Measurements from ENCODE around the gene RASA1.

- TF ChIP-seq, protein P1, sequence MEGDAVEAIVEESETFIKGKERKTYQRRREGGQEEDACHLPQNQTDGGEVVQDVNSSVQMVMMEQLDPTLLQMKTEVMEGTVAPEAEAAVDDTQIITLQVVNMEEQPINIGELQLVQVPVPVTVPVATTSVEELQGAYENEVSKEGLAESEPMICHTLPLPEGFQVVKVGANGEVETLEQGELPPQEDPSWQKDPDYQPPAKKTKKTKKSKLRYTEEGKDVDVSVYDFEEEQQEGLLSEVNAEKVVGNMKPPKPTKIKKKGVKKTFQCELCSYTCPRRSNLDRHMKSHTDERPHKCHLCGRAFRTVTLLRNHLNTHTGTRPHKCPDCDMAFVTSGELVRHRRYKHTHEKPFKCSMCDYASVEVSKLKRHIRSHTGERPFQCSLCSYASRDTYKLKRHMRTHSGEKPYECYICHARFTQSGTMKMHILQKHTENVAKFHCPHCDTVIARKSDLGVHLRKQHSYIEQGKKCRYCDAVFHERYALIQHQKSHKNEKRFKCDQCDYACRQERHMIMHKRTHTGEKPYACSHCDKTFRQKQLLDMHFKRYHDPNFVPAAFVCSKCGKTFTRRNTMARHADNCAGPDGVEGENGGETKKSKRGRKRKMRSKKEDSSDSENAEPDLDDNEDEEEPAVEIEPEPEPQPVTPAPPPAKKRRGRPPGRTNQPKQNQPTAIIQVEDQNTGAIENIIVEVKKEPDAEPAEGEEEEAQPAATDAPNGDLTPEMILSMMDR (IDR thresholded peaks at IDR 0.05): no peak
- TF ChIP-seq POLR2A (IDR thresholded peaks at IDR 0.05) (peak; percentile 78 to 79), EP300 (IDR thresholded peaks at IDR 0.05) (no peak)
Measured at GRCh38 chr5:87267574-87268125, at the start of gene RASA1.
